ENCODE data around the gene PSMA1. TPM values are rescaled to one million over a fixed set of nuclear protein-coding genes. Genes with fewer than 3 reads are reported as not detected.

The PSMA1 gene
- total RNA-seq, 4 donors from 2014 or later = 100 to 148 (median 127) TPM

DNA sequence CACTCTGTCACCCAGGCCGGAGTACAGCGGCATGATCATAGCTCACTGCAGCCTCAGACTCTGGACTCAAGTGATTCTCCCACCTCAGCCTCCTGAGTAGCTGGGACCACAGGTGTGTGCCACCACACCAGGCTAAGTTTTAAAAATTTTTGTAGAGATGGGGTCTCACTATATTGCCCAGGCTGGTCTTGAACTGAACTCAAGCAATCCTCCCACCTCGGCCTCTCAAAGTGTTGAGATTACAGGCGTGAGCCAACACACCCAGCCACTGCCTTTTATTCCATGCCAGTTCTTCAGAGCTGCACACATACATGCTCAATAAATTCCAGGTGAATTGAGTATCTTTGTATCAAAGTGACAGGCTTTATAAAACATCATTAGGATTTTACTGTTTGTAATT, 18.1 kb downstream of the PSMA1 start:
- no peak for DNase-seq
- Histone ChIP-seq H3K9me3 (no peaks in the 10 kb centered on the region), H3K27ac (no peak overlapping the region), H3K27me3 (no peaks in the 10 kb centered on the region), H3K36me3 (peaks cover 17 to 32% of the 10 kb centered on the region in 2 donors), H3K4me1 (peaks cover 5% of the 10 kb centered on the region in 2 donors), H3K4me3 (replicated peaks in 1 of 3) (no peak overlapping the region)
- intact Hi-C loops (cut with DNase I) = no loop called here
- TF ChIP-seq CTCF (IDR thresholded peaks at IDR 0.05) (no peak), POLR2A (IDR thresholded peaks at IDR 0.05) (no peak)
- WGBS, 2 donors = 94% methylated on average over 4 of the region's 4 CpGs

GRCh38 chr11:14500181-14500651, 20.0 kb downstream of the PSMA1 start:
- peaks cover 9 to 17% of the 10 kb centered on the region in 2 donors for H3K36me3 ChIP-seq
- H3K9me3 ChIP-seq = no peaks in the 10 kb centered on the region
- no peaks in the 10 kb centered on the region for H3K27me3 ChIP-seq
- H3K27ac ChIP-seq = peak overlapping the region; percentile 82 to 91 (median 87)
- DNase-seq = peak; percentile 49 to 60
- TF ChIP-seq POLR2A (IDR thresholded peaks at IDR 0.05) = no peak
- TF ChIP-seq CTCF (IDR thresholded peaks at IDR 0.05) = no peak
- WGBS, 2 donors = 4 to 5% methylated on average over 6 of the region's 6 CpGs
- peaks cover 5 to 8% of the 10 kb centered on the region in 2 donors for H3K4me1 ChIP-seq
- intact Hi-C loops (cut with DNase I) = no loop called here
- H3K4me3 ChIP-seq (replicated peaks in 1 of 3) = peak overlapping the region in 2 of 3 donors; percentile 33 to 81

DNA sequence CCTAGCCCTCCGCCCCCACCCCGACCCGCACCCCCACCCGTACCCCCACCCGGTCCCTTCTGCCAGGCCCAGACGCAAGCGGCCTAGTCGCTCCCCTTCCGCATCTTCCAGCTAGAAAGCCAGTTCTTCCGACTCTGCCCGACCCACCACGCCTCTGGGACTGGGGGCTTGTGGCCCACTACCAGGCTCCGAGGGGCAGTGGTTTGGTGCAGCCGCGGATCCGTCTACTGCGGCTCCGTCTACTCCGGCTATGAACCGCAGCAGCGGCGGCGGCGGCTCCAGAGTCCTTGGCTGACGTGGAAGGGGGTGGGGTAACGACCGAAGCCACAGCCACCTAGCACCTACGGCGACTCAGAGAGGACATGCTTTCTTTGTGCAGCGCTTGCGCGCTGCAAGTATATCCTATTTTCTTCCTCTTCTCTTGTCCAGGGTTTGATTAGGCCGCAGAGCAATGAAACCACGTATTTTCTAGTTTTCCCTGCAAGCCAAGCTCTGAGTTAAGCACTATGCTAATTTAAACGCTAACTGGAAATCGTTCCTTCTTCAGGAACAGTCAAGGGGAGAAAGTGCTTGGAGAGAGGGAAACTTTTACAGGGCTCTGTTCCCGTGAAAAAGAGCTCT, 20.5 kb downstream of the PSMA1 start, which contains the start of gene COPB1:
TSS of gene COPB1 (minus strand) at position 252 of the 621 bp plus-strand sequence. CDS start 883 bp downstream, outside the sequence.
- DNase-seq = peak; percentile 91 to 95
- no peak for TF ChIP-seq CTCF (IDR thresholded peaks at IDR 0.05)
- TF ChIP-seq POLR2A (IDR thresholded peaks at IDR 0.05) = peak in 1 of 2 donors; percentile 88
- Histone ChIP-seq H3K27ac (peak within 1 kb of the TSS; percentile 82 to 91 (median 87)), H3K9me3 (no peaks in the 10 kb centered on the region), H3K36me3 (peaks cover 9 to 18% of the 10 kb centered on the region in 2 donors), H3K4me3 (replicated peaks in 1 of 3) (peak within 1 kb of the TSS; percentile 10 to 81 (median 33)), H3K27me3 (no peaks in the 10 kb centered on the region), H3K4me1 (peaks cover 5 to 8% of the 10 kb centered on the region in 2 donors)
- intact Hi-C loops (cut with DNase I) = no loop called here
- 0% methylated on average over 12 to 35 of the region's 37 CpGs for WGBS, 2 donors

DNA sequence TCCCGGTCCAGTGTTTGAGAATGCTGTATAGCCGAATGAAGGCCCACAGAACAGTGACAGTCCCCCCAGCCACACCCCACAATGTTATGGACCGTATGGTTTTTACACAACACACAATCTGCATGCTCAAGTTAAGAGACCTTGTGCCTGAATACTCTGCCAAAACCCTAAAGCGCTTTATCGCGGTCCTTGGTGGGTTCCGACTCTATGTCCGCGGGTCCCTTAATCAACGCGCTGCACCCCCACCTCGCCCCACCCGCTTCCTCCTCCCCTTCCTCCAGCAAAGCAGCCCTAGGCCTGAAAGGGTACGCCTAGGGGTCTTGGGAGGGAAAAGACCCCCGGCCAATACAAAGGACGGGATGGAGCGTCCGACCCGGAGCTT, 21.0 kb downstream of the PSMA1 start:
- Histone ChIP-seq H3K36me3 (peaks cover 8 to 19% of the 10 kb centered on the region in 2 donors), H3K9me3 (no peaks in the 10 kb centered on the region), H3K27me3 (no peaks in the 10 kb centered on the region), H3K4me1 (peaks cover 5 to 8% of the 10 kb centered on the region in 2 donors), H3K4me3 (replicated peaks in 1 of 3) (peak overlapping the region; percentile 10 to 81 (median 33)), H3K27ac (peak overlapping the region; percentile 82 to 91 (median 87))
- TF ChIP-seq CTCF (IDR thresholded peaks at IDR 0.05) (no peak), POLR2A (IDR thresholded peaks at IDR 0.05) (no peak)
- 0 to 1% methylated on average over 9 to 16 of the region's 19 CpGs for WGBS, 2 donors
- peak; percentile 30 to 43 for DNase-seq
- intact Hi-C loops (cut with DNase I) = no loop called here

GRCh38 chr11:14480716-14481115, 39.5 kb downstream of the PSMA1 start:
- intact Hi-C loops (cut with DNase I) = no loop called here
- WGBS, 2 donors = 94 to 96% methylated on average over 3 of the region's 3 CpGs
- peaks cover 94 to 96% of the 10 kb centered on the region in 2 donors for H3K36me3 ChIP-seq

More at GRCh38 chr11:14480716-14481115, 39.5 kb downstream of the PSMA1 start:
- Histone ChIP-seq H3K4me1 (no peaks in the 10 kb centered on the region), H3K4me3 (replicated peaks in 1 of 3) (no peak overlapping the region), H3K27ac (no peak overlapping the region), H3K27me3 (no peaks in the 10 kb centered on the region), H3K9me3 (no peaks in the 10 kb centered on the region)
- TF ChIP-seq POLR2A (IDR thresholded peaks at IDR 0.05) (no peak), CTCF (IDR thresholded peaks at IDR 0.05) (no peak)
- DNase-seq = no peak

Data from thyroid gland (tissue), 4 donors.